Epidermal melanocyte (primary cell): ENCODE results near the gene SH2D3C.
"Not testable (repeated sequence)": the region's sequence is repeated elsewhere in the genome, so short reads cannot be mapped to it uniquely, and the experiment has no call there.

ENCODE experiments used
- DNase-seq: peaks from one replicate; pipeline ENCODE4 v3.0.0; 2011; ENCODE audit warnings: low spot score; ENCODE audit not compliant: insufficient read length

The SH2D3C gene

GRCh38 chr9:127785023-127785932 is 6.8 kb upstream of the SH2D3C start:
- DNase-seq, result peak; percentile 97

GRCh38 chr9:127783111-127784008 is 4.9 kb upstream of the SH2D3C start:
- DNase-seq, result no peak

GRCh38 chr9:127781806-127782205 is 3.3 kb upstream of the SH2D3C start:
- DNase-seq, result no peak

GRCh38 chr9:127780909-127781308 is 2.4 kb upstream of the SH2D3C start:
- DNase-seq, result not testable (repeated sequence)

- no peak for DNase-seq
Measured at GRCh38 chr9:127780126-127780885, 1.8 kb upstream of the SH2D3C start.

- no peak for DNase-seq
Measured at GRCh38 chr9:127779136-127779981, 893 bp upstream of the SH2D3C start.

GRCh38 chr9:127777368-127777980 is 992 bp downstream of the SH2D3C start:
- DNase-seq, result no peak

- no peak for DNase-seq
Measured at GRCh38 chr9:127776924-127777289, 1.6 kb downstream of the SH2D3C start.

GRCh38 chr9:127776195-127776923 is 2.1 kb downstream of the SH2D3C start:
- DNase-seq, result no peak

- no peak for DNase-seq
Measured at GRCh38 chr9:127773981-127774380, 4.5 kb downstream of the SH2D3C start.

- DNase-seq, result no peak
Measured at GRCh38 chr9:127773272-127773671, 5.2 kb downstream of the SH2D3C start.

- DNase-seq, result no peak
Measured at GRCh38 chr9:127772603-127773002, 5.9 kb downstream of the SH2D3C start.

GRCh38 chr9:127771570-127772189 is 6.8 kb downstream of the SH2D3C start:
- DNase-seq, result no peak

- peak; percentile 87 for DNase-seq
Measured at GRCh38 chr9:127770905-127771569, 7.4 kb downstream of the SH2D3C start.

- no peak for DNase-seq
Measured at GRCh38 chr9:127770583-127770904, 7.9 kb downstream of the SH2D3C start.

GRCh38 chr9:127769929-127770582 is 8.4 kb downstream of the SH2D3C start:
- no peak for DNase-seq

- DNase-seq, result no peak
Measured at GRCh38 chr9:127769101-127769500, 9.4 kb downstream of the SH2D3C start.

- DNase-seq, result no peak
Measured at GRCh38 chr9:127768698-127769097, 9.8 kb downstream of the SH2D3C start.
